Activated CD8-positive, alpha-beta memory T cell treated with anti-CD3 and anti-CD28 coated beads for 4 hours (primary cell): ENCODE data around the gene RTL9.
"Not testable (repeated sequence)": the region's sequence is repeated elsewhere in the genome, so short reads cannot be mapped to it uniquely, and the experiment has no call there.

Source experiments
- DNase-seq, 2 donors: peaks; one replicate each; pipeline ENCODE4 v3.0.0-alpha.2; 2020; ENCODE audit warnings: low read depth in 2 of 2

RTL9 gene

DNA sequence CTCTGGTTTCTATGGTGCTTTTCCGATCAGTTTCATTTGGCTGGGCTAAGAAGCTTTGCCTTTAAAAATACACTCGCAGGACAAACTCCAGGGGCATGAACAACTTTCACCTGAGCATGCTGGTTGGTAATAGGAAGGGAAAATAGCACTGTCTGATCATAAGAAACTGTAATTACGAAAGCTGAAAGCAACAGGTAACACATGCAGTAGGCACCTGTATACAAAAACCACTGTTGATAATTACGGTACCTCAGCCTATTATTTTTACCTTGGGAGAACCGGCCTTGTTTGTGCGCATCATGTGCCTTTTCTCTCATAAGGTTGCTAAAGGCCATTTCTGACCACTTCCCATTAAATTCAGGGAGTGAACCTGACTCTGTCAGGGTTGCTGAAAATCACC lies 45.7 kb downstream of the RTL9 start:
- DNase-seq: no peak

DNA sequence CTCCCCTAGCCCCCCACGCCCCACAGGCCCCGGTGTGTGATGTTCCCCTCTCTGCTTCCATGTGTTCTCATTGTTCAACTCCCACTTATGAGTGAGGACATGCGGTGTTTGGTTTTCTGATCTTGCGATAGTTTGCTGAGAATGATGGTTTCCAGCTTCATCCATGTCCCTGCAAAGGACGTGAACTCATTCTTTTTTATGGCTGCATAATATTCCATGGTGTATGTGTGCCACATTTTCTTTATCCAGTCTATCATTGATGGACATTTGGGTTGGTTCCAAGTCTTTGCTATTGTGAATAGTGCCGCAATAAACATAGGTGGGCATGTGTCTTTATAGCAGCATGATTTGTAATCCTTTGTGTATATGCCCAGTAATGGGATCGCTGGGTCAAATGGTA lies 47.6 kb downstream of the RTL9 start:
- not testable (repeated sequence) for DNase-seq

GRCh38 chrX:110406822-110407221 lies 48.2 kb downstream of the RTL9 start:
- no peak for DNase-seq

- peak in 1 of 2 donors; percentile 22 for DNase-seq
Measured at GRCh38 chrX:110407910-110408545, 49.4 kb downstream of the RTL9 start.
